ENCODE results near the gene CCSAP. TPM values are rescaled to one million over a fixed set of nuclear protein-coding genes. Genes with fewer than 3 reads are reported as not detected.

CCSAP gene
- total RNA-seq, 1 experiment from 2014 or later, result 8.6 TPM

GRCh38 chr1:229381234-229381633 is 38.4 kb upstream of the CCSAP start (continued):
- TF ChIP-seq ZSCAN18 (CRISPR knock-in tag; IDR thresholded peaks at IDR 0.05) (no peak), CBFB (CRISPR knock-in tag; IDR thresholded peaks at IDR 0.05; ENCODE audit: low read depth) (no peak), TCF7 (CRISPR knock-in tag; IDR thresholded peaks at IDR 0.05; ENCODE audit: low read depth) (no peak), ZMAT4 (CRISPR knock-in tag; IDR thresholded peaks at IDR 0.05) (no peak), USF1 (CRISPR knock-in tag; IDR thresholded peaks at IDR 0.05) (no peak)

GRCh38 chr1:229380536-229381160 is 37.8 kb upstream of the CCSAP start:
- no peak overlapping the region for H3K27ac Mint-ChIP-seq
- H3K4me1 Mint-ChIP-seq, result peaks cover 33% of the 10 kb centered on the region
- no peaks in the 10 kb centered on the region for H3K9me3 Mint-ChIP-seq
- no peak overlapping the region for H3K4me3 Mint-ChIP-seq
- peaks cover 5% of the 10 kb centered on the region for H3K27me3 Mint-ChIP-seq (ENCODE audit: low read depth)
- TF ChIP-seq ZNF138 (CRISPR knock-in tag; conservative IDR thresholded peaks at IDR 0.05) (no peak), PREB (CRISPR knock-in tag; IDR thresholded peaks at IDR 0.05; ENCODE audit: borderline replicate concordance) (no peak), ZNF232 (CRISPR knock-in tag; IDR thresholded peaks at IDR 0.05) (no peak), FOXP4 (CRISPR knock-in tag; IDR thresholded peaks at IDR 0.05) (no peak), TEAD1 (CRISPR knock-in tag; IDR thresholded peaks at IDR 0.05) (no peak), ZNF396 (CRISPR knock-in tag; IDR thresholded peaks at IDR 0.05; ENCODE audit: borderline replicate concordance) (no peak), RORB (CRISPR knock-in tag; IDR thresholded peaks at IDR 0.05) (no peak), ZNF219 (CRISPR knock-in tag; IDR thresholded peaks at IDR 0.05; ENCODE audit: borderline replicate concordance) (no peak), TEAD4 (CRISPR knock-in tag; IDR thresholded peaks at IDR 0.05) (no peak), CDX4 (CRISPR knock-in tag; IDR thresholded peaks at IDR 0.05; ENCODE audit: borderline replicate concordance) (no peak), SMAD4 (CRISPR knock-in tag; IDR thresholded peaks at IDR 0.05) (no peak), ATF3 (CRISPR knock-in tag; conservative IDR thresholded peaks at IDR 0.05) (no peak), NR2C2 (CRISPR knock-in tag; IDR thresholded peaks at IDR 0.05) (no peak), JUN (CRISPR knock-in tag; IDR thresholded peaks at IDR 0.05) (no peak), FOXP1 (CRISPR knock-in tag; IDR thresholded peaks at IDR 0.05; ENCODE audit: borderline replicate concordance) (no peak)
- no peaks in the 10 kb centered on the region for H3K36me3 Mint-ChIP-seq
- ChIA-PET POLR2A (no interaction called here), CTCF (no interaction called here)
- ATAC-seq (no peak), DNase-seq (ENCODE audit: low spot score) (no peak)
